GM20431 (cell line): ENCODE data around the gene DEPP1.

Experiments used
- in situ Hi-C: fragments of 300-500 bp; cut with MseI, MboI; formaldehyde crosslinking; loops from one replicate; pipeline ENCODE4 v1.15.0; 2020; ENCODE audit warnings: low sequenced_read_pairs; ENCODE audit not compliant: unreplicated experiment

DEPP1 gene

DNA sequence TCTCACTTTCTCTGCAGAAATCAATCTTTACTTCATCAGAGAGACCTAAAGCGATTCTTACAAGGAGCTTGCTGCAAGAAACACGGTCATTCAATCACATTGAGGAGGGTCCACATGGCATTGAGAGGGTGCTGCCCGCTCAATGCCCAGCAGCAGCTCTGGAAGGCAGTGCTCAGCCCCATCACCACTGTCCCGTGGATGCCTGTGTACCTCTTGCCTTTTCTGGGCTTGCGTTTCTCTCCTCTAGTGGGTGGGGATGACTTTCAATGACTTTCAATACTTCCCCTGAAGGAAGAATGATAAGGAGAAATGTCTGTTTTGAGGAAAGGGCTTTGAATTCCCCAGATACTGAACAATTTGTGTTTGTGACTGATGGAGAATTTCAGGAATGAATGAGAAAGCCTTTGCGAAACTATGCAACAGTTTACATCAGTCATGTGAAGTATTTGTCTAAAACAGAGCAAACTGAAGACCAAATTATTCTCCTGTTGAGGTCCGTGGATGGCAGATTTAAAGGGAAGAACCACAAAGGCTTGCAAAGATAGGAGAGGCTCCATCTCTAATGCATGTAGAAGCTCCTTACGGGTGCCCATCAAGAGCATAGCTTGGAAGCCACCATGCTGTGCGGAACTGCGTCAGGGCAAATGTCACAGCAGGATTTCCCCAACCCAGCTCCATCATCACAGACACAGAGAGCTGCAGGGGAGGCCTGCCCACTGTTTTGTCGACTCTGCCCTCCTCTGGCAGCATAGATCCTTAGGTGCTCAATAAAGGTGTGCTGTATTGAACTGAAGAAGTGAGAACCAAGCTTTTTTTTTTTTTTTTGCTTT lies 15.5 kb upstream of the DEPP1 start:
- in situ Hi-C loops = no loop called here

DNA sequence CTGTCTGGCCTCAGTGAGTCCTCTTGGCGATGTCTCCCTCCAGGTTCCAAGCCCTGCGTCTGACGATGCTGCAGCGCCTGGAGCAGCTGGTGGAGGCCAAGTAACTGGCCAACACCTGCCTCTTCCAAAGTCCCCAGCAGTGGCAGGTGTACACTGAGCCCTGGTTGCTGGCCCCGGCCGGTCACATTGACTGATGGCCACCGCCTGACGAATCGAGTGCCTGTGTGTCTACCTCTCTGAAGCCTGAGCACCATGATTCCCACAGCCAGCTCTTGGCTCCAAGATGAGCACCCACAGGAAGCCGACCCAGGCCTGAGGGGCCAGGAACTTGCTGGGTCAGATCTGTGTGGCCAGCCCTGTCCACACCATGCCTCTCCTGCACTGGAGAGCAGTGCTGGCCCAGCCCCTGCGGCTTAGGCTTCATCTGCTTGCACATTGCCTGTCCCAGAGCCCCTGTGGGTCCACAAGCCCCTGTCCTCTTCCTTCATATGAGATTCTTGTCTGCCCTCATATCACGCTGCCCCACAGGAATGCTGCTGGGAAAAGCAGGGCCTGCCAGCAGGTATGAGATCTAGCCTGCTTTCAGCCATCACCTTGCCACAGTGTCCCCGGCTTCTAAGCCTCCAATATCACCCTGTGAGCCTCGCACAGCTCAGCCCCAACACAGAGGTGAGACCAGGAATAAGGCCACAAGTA lies 14.8 kb upstream of the DEPP1 start:
- in situ Hi-C loops = no loop called here

DNA sequence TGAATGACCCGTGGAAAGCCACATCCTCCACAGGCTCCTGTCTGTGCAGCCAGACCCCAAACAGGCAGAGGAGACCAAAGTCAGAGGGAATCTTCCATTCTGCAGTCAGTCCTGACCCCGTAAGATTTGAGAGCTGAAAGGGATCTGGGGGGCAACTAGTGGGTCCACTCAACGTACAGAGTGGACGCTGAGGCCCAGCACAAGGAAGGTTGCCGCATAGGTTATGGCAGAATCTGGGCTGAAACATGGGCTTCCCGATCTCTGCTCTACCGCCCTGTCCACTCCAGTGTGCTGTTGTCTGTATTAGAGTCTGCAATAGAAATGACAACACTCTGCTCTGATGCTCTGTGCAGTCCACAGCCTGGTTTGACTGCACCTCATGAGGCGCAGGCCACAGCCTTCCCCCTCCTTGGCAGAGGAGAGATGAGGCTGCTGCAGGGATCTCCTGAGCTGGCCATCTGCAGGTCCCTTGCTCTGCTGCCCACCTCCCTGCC lies 14.2 kb upstream of the DEPP1 start:
- in situ Hi-C loops = no loop called here

- in situ Hi-C loops = no loop called here
Observed at GRCh38 chr10:44992070-44992731, 13.6 kb upstream of the DEPP1 start.

GRCh38 chr10:44991571-44991970 lies 13.0 kb upstream of the DEPP1 start:
- in situ Hi-C loops = no loop called here

- in situ Hi-C loops = no loop called here
Observed at GRCh38 chr10:44990965-44991364, 12.4 kb upstream of the DEPP1 start.

DNA sequence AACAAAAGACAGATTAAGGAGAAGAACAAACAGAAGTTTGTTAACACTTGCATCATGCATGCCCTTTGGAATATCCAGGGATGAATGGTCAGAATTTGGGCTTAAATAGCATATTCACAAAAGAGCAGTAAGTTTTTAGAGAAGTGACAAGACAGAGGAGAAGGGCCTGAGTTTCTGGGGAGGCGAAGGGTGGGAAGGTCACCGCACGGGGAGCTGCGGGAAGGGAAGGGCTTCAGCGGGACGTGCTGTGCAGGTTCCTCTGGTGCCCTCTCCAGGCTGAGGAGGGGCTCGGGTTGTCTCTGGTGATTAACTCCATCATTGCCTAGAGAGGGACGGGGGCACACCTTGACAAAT lies 11.7 kb upstream of the DEPP1 start:
- in situ Hi-C loops = no loop called here

DNA sequence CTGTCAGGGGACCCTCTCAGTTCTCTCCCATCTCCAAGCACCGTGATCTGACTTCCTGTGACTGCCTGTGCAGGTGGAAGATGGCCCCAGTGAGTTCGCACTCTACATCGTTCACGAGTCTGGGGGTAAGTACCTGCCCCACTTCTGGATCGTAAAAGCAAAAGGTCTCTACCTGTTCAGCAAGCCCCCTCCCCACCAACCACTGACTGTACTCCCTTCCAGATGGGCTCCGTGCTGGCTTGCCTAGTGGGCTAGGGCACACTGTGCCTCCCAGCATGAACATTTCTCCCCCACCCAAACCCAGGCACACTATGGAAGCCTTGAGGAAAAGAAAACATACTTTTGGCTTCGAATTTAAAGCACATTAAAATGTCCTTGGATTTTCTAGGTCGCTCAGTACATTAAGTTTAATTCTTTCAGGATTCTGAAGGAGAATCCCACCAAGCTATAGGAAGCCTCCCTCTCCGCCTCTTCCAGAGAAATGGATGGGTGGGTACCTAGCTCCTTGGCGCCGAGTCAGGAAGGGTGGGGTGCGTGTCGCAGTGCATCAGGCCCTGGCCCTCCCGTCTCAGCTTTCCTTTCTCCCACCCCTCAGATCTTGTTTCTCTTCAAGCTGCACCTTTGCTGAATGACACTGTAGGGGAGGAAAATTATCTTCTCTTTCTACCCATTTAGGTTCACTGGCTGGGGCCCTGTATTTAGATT lies 11.1 kb upstream of the DEPP1 start:
- in situ Hi-C loops = no loop called here

GRCh38 chr10:44988957-44989585 lies 10.5 kb upstream of the DEPP1 start:
- in situ Hi-C loops = no loop called here

GRCh38 chr10:44986670-44987069 lies 8.1 kb upstream of the DEPP1 start:
- in situ Hi-C loops = no loop called here

- in situ Hi-C loops = no loop called here
Observed at GRCh38 chr10:44986179-44986578, 7.6 kb upstream of the DEPP1 start.

DNA sequence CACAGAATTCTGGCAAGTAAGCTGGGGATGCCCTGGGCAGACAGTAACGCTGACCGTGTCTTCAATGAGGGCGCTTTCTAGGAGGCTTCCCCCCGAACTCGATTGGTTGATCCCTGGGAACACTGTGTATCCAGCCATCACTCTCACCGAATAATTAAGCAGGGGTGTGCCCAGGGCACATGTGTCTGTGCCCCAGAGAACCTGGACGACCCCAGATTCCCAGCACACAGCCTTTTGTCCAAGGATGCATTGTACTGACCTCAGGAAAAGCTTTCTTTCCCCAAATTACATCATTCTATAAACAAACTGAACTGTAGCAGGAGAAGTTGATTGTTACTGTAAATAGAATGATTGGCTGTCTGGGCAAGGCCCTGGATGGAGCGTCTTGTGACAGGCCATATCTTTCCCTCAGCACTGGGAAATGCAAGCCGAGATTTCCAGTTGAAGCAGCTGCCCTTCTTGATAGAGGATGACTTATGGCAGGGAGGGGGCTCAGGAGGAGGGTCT lies 6.6 kb upstream of the DEPP1 start:
- in situ Hi-C loops = no loop called here

DNA sequence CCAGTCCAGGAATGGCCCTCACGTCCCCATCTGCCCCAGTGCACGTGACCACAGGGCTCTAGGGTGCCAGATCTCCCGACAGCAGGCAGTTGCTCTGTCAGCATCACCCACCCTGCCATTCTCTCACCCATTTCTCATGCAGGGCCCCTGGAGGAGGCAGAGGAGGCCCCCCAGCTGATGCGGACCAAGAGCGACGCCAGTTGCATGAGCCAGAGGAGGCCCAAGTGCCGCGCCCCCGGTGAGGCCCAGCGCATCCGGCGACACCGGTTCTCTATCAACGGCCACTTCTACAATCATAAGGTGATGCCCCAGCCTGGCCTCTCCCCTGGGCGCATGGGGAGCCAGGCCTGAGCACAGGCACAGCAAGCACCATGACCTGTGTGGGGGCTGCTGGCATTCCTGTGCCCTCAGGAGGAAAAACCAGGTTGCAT lies 6.1 kb upstream of the DEPP1 start:
- in situ Hi-C loops = no loop called here

DNA sequence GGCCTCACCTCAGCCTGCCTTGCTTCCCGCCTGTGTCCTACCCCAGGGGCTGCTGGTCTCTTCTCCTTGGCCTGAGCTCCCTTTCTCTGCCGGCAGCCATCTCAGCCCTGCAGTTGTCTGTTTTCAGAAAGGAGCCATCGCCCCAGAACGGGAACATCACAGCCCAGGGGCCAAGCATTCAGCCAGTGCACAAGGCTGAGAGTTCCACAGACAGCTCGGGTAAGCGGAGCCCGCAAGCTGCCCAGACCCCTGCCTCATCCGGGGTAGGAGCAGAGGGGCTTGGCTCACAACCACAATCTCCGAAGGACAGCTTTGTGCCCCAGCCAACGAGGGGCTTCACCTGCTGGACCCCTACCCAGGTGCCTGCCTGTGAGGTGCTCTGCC lies 5.3 kb upstream of the DEPP1 start:
- in situ Hi-C loops = no loop called here

DNA sequence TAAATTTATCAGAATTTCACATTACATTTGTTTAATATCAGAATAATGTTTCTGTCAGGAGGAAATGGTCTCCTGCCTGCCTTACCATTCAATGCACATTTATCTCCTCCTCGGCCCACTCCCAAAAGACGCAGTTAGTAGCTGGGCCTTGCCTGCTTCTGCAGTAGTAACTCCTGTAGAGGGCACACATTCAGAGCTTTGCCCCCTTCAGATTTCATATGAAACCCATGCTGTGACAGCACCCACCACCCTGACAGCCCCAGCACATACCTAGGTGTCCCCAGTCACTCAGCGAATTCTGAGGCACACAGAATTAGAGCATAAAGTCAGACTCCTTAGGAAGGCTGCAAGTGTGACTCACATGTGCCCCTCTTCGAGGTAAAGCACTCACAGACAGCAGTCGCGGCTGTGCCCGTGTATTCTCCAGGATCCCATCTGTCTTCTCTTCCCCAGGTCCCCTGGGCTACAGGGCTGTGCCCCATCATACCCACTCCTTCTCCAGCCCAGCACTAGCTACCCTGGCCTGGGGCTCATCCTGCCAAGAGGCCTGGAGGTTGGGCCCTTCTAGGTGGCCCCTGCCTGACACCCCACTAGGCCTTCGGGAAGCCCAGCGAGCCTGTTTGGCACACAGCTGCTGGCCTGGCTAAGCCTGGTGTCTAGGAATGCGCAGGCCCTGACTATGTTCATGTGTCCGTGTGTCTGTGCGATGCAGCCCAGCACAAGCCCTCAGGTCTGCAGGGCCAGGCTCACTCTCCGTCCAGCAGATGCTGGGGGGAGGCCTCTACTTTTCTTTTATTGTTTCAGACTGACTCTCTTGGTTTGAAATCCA lies 4.7 kb upstream of the DEPP1 start:
- in situ Hi-C loops = no loop called here

GRCh38 chr10:44982496-44982895 lies 3.9 kb upstream of the DEPP1 start:
- in situ Hi-C loops = no loop called here

GRCh38 chr10:44982114-44982460 lies 3.5 kb upstream of the DEPP1 start:
- in situ Hi-C loops = no loop called here

DNA sequence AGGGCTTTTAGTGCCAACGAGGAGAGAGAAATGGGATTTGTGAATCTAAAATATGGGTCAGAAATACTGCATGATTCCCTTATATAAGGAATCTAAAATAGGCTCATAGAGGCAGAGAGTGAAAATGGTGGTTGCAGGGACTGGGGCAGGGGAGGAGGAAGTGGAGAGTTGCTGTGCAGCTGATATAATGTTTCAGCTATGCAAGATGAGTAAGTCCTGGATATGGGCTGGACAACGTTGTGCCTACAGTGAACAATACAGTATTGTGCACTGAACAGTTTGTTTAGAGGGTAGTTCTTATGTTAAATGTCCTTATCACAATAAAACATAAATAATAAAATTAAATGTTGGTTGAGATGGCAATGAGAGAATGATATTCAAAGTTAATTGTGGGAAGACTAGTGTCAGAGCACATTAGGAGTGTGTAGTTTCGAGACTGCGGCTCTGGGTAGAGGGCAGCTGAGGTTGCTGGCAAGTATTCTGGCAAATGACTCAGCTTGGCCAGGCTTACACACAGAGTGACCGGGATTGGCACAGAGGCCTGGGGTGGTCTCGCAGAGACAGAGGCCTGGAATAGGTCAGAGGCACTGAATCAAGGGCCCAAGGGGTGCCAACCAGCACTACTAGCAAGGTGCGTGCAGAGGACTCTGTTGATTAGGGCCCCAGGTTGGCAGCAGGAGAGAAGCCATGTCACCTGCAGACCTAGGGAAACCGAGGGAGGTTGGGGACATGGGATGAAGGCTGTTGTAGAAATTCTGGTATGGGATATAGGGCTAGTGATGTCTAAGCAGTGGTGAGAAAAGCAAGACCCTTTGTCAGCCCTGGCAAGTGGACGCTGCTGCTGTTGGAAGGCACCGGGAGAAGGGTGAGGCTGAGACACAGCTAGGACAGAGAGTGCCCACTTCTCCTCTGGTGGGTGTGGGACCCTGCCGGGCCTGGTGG lies 2.8 kb upstream of the DEPP1 start:
- in situ Hi-C loops = no loop called here
